ENCODE results near the gene SLC16A7. TPM values are rescaled to one million over a fixed set of nuclear protein-coding genes. Genes with fewer than 3 reads are reported as not detected.
"Not testable (repeated sequence)": the region's sequence is repeated elsewhere in the genome, so short reads cannot be mapped to it uniquely, and the experiment has no call there.

Gene SLC16A7
- total RNA-seq, 1 donor from 2014 or later: 24.7 TPM

- intact Hi-C loops (cut with micrococcal nuclease): no loop called here
Observed at GRCh38 chr12:59724011-59724695, 128.3 kb downstream of the SLC16A7 start.

GRCh38 chr12:59733200-59733599 is 137.4 kb downstream of the SLC16A7 start:
- intact Hi-C loops (cut with micrococcal nuclease): no loop called here

- intact Hi-C loops (cut with micrococcal nuclease): no loop called here
Observed at GRCh38 chr12:59734371-59734770, 138.5 kb downstream of the SLC16A7 start.

- intact Hi-C loops (cut with micrococcal nuclease): no loop called here
Observed at GRCh38 chr12:59735231-59735630, 139.4 kb downstream of the SLC16A7 start.

GRCh38 chr12:59736359-59736758 is 140.5 kb downstream of the SLC16A7 start:
- intact Hi-C loops (cut with micrococcal nuclease): no loop called here

- intact Hi-C loops (cut with micrococcal nuclease): no loop called here
Observed at GRCh38 chr12:59736786-59737185, 141.0 kb downstream of the SLC16A7 start.

GRCh38 chr12:59737725-59738463 is 142.1 kb downstream of the SLC16A7 start:
- intact Hi-C loops (cut with micrococcal nuclease): no loop called here

- intact Hi-C loops (cut with micrococcal nuclease): no loop called here
Observed at GRCh38 chr12:59742841-59743240, 147.0 kb downstream of the SLC16A7 start.

GRCh38 chr12:59744564-59744963 is 148.7 kb downstream of the SLC16A7 start:
- intact Hi-C loops (cut with micrococcal nuclease): no loop called here

GRCh38 chr12:59751091-59751490 is 155.3 kb downstream of the SLC16A7 start:
- intact Hi-C loops (cut with micrococcal nuclease): not testable (repeated sequence)

- intact Hi-C loops (cut with micrococcal nuclease): no loop called here
Observed at GRCh38 chr12:59761542-59761941, 165.7 kb downstream of the SLC16A7 start.

GRCh38 chr12:59763835-59764234 is 168.0 kb downstream of the SLC16A7 start:
- intact Hi-C loops (cut with micrococcal nuclease): no loop called here

- intact Hi-C loops (cut with micrococcal nuclease): no loop called here
Observed at GRCh38 chr12:59768031-59768430, 172.2 kb downstream of the SLC16A7 start.

- intact Hi-C loops (cut with micrococcal nuclease): loop anchor here (1.0 kb wide), 1 partner anchor 377 kb away; no protein-coding TSS in a partner anchor
Observed at GRCh38 chr12:59780605-59781135, 184.8 kb downstream of the SLC16A7 start.

GRCh38 chr12:59787610-59788009 is 191.8 kb downstream of the SLC16A7 start:
- intact Hi-C loops (cut with micrococcal nuclease): no loop called here

GRCh38 chr12:59792647-59793046 is 196.8 kb downstream of the SLC16A7 start:
- intact Hi-C loops (cut with micrococcal nuclease): no loop called here

- intact Hi-C loops (cut with micrococcal nuclease): no loop called here
Observed at GRCh38 chr12:59803735-59804134, 207.9 kb downstream of the SLC16A7 start.

GRCh38 chr12:59808317-59808910 is 212.6 kb downstream of the SLC16A7 start:
- intact Hi-C loops (cut with micrococcal nuclease): loop anchor here (1.0 to 5.0 kb wide), 4 partner anchors 212 to 696 kb away; partner anchors contain the start of gene SLC16A7

- intact Hi-C loops (cut with micrococcal nuclease): no loop called here
Observed at GRCh38 chr12:59811991-59812390, 216.2 kb downstream of the SLC16A7 start.

GRCh38 chr12:59812716-59813115 is 216.9 kb downstream of the SLC16A7 start:
- intact Hi-C loops (cut with micrococcal nuclease): no loop called here

GRCh38 chr12:59820594-59821011 is 224.8 kb downstream of the SLC16A7 start:
- intact Hi-C loops (cut with micrococcal nuclease): no loop called here

GRCh38 chr12:59823567-59823966 is 227.7 kb downstream of the SLC16A7 start:
- intact Hi-C loops (cut with micrococcal nuclease): no loop called here
